Kidney epithelial cell (primary cell): ENCODE data around the gene MMD2. TPM values are rescaled to one million over a fixed set of nuclear protein-coding genes. Genes with fewer than 3 reads are reported as not detected.

Source experiments
- DNase-seq: peaks from one replicate; pipeline ENCODE4 v3.0.0-alpha.2; 2010; ENCODE audit warnings: low read depth
- H3K27me3 ChIP-seq: 2 replicates; pipeline ENCODE4 v1.6.0; 2011; ENCODE audit warnings: low read length; ENCODE audit not compliant: control insufficient read depth, insufficient read depth
- H3K36me3 ChIP-seq: 2 replicates; pipeline ENCODE4 v1.5.1; 2011; ENCODE audit warnings: low read length; ENCODE audit not compliant: control insufficient read depth, insufficient read depth
- H3K4me3 ChIP-seq: 2 replicates; pipeline ENCODE4 v1.5.1; 2011; ENCODE audit warnings: low read depth, mild to moderate bottlenecking, control low read depth, low read length
- CTCF ChIP-seq: IDR thresholded peaks from 2 replicates; pipeline ENCODE4 v1.5.1; 2011; ENCODE audit warnings: mild to moderate bottlenecking, moderate library complexity, low read length, control low read depth, inconsistent platforms; ENCODE audit not compliant: insufficient read depth, poor library complexity, severe bottlenecking
- total RNA-seq: library from RNA; depleted of rRNA; stranded (reverse); fragments of >200 nt; gene quantifications from 2 replicates; pipeline ENCODE4 v1.2.3, GENCODE V29; 2015

MMD2 gene
- total RNA-seq, 1 donor from 2014 or later, result not detected

GRCh38 chr7:4934419-4935025 is 24.5 kb downstream of the MMD2 start:
- Histone ChIP-seq H3K4me3 (no peak overlapping the region), H3K27me3 (no peaks in the 10 kb centered on the region), H3K36me3 (no peaks in the 10 kb centered on the region)
- no peak for DNase-seq
- no peak for TF ChIP-seq CTCF

GRCh38 chr7:4931943-4932342 is 27.0 kb downstream of the MMD2 start:
- no peaks in the 10 kb centered on the region for H3K36me3 ChIP-seq
- H3K4me3 ChIP-seq, result no peak overlapping the region
- TF ChIP-seq CTCF, result no peak
- H3K27me3 ChIP-seq, result no peaks in the 10 kb centered on the region
- no peak for DNase-seq

DNA sequence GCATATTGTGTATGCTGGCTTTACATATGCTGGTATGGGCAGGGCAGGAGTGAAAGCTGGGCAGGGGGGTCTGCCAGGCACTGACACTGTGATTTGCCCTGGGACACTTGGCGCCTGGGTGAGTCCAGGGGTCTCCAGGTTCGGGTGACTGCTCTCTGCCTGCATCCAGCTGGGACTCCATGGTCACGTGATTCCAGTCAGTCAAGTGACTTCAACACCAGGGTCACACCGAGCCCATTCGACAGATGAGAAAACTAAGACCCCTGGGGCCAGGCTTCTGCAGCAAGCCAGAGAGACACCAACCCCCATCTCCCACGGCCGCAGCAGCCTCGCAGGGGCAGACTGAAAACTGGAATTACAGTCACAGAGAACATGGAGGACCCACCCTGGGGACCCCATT is 30.0 kb downstream of the MMD2 start:
- no peak for DNase-seq
- H3K36me3 ChIP-seq, result no peaks in the 10 kb centered on the region
- TF ChIP-seq CTCF, result no peak
- H3K4me3 ChIP-seq, result no peak overlapping the region
- H3K27me3 ChIP-seq, result no peaks in the 10 kb centered on the region

DNA sequence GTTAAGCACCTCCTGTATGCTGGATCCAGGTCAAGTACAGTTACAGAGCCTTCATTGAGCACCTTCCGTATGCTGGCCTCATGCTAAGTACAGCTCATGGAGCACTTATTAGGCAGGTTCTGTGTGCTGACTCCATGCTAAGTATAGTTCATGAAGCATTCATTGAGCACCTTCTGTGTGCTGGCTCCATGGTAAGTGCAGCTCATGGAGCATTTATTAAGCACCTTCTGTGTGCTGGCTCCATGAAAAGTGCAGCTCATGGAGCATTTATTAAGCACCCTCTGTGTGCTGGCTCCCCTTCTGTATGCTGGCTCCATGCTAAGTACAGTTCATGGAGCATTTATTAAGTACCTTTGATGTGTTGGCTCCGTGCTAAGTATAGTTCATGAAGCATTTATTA is 30.5 kb downstream of the MMD2 start:
- Histone ChIP-seq H3K4me3 (no peak overlapping the region), H3K27me3 (no peaks in the 10 kb centered on the region), H3K36me3 (no peaks in the 10 kb centered on the region)
- no peak for DNase-seq
- TF ChIP-seq CTCF, result no peak

DNA sequence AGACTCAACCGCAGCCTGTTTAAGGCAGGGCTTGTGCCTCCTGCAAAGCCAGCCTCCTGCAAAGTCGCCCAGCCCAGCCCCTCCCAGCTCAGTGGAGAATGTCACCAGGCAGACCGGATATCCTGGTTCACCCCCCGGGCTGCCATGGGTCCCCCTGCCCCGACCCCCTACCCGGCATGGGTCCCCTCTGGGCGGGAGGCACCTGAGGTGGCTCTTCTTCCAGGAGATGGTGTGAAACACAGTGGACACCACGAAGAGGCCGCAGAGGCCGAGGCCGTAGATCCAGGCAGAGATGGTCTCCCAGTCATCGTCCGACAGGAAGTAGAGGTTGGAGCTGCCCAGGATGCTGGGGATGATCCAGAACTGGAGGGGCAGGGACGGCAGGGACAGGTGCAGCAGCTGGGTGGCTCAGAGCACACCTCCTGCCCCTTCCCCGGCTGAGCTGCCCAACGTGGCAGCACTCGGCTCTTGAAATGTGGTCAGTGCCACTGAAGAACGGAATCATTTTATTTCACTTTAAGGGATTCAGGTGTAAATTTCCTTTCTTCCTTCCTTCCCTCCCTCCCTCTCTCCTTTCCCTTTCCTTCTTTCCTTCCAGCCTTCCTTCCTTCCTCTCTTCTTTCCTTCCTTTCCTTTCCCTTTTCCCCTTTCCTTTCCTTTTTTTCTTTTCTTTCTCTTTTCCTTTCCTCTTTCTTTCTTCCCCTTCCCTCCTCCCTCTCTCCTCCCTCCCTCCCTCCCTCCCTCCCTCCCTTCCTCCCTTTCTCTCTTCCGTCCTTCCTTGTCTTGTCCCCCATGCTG is 38.8 kb downstream of the MMD2 start:
- Histone ChIP-seq H3K4me3 (no peak overlapping the region), H3K27me3 (no peaks in the 10 kb centered on the region), H3K36me3 (no peaks in the 10 kb centered on the region)
- no peak for DNase-seq
- no peak for TF ChIP-seq CTCF
